HuH-7.5 (cell line): ENCODE data around the gene FAM200B.

Source experiments
- DNase-seq: peaks from one replicate; pipeline ENCODE4 v3.0.0; 2011; ENCODE audit warnings: low spot score

Gene FAM200B

DNA sequence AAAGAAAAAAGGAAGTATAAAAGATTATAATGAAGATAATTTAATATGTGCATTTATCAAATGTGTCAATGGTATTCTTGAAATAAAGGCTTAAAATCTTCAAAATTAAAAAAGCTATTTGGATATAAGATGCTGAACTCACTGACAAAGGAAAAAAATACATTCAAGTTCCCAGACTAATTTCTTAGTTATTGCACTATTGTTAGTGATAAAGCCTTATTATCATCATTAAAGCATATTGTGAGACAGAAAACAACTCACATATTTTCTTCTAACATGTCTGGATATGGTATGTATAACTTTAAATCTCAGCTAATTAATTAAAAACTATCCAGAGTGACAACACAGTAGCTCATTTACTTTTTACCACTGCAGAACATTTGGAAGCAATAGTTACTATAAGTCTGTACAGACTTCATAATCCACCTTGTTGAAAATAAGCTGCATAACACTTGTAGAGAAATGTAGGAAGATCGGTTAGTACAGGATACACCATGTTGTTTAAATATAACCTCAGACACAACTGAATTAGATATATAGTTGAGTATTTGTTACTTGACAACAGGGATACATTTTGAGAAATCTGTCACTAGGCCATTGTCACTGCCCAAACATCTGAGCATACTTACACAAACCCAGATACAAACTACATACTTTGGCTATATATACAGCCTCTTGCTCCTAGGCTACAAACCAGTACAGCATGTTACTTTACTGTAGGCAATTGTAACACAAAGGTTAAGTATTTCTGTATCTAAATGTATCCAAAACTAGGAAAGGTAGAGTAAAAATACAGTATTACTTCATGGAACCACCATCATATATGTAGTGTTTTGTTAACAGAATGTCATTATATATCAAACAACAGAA lies 12.8 kb upstream of the FAM200B start:
- DNase-seq = no peak

DNA sequence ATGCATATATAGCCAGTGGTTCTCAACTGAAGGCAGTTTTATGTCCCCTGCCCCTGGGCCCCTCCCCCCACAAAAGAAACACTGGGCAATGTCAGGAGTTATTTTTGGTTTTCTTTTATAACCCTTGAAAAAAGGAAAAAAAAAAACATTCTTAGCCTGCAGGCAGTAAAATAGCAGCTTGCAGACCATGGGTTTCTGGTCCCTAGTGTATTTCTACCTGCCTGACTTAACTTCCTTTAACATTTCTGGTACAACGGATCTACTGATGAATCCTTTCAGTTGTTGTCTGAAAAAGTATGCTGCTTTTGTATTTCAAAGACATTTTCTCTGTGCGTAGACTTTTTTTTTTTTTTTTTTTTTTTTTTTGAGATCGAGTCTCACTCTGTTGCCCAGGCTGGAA lies 11.1 kb upstream of the FAM200B start:
- DNase-seq = no peak

DNA sequence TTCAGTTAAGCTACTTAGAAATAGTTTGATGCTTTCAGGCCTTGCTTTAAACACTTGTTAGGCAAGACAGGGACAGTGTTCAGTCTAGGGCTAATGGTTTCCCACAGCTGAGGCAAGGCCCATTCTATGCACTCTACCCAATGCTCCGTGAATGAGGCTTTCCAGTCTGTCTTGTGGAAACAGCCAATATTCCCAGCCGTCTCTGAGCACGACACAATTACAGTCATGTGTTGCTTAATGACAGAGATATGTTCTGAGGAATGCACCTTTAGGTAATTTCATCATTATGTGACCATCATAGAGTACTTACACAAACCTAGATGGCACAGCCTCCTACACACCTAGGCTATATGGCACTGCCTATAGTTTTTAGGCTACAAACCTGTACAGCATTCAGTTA lies 9.5 kb upstream of the FAM200B start:
- DNase-seq = no peak

DNA sequence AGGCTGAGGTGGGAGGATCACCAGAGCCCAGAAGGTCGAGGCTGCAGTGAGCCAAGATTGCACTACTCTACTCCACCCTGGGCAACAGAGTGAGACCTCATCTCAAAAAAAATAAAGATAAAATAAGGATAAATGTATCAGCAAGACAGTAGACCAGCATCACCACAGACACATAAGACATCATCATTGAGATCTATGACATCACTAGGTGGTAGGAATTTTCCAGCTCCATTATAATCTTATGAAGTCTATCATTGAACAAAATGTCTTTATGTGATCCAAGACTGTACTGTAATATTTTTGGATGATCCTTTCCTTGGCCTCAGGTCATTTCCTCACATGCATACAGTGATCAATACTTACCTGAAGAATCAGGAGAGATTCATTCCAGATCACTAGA lies 8.3 kb upstream of the FAM200B start:
- DNase-seq = no peak

DNA sequence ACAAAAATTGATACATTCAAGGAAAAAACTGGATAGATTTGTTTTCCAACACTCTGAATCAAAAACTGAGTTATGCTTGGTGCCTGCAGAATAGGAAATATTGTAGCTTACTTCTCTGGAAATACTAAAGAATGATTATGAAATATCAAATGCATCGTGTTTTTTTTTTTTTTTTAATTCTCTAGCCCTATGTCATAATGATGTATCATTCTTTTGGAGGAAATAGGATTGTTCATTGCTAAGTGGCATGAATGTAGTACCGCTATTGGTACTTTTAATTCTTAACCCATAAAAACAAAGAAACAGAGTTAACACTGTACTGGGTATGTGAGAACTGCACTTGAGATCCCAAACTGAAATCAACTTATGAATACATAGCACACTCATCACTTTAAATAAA lies 7.6 kb upstream of the FAM200B start:
- no peak for DNase-seq

DNA sequence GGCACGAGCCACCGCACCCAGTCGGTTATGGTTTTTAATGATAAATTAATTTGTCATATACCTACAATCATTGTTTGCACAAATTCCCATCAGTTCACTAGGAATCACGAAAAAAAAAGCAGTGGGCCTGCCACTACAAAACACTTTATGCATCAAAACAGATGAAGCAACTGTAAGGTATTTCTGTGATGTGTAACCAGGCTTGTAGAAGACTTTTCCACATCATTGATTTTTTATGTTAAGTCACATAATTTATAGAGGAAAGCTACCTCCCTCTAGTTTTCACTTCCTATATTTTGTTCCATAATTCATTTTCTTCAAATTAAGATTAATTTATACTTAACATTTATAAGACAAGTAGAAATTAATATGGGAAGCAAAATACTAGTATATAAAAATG lies 6.7 kb upstream of the FAM200B start:
- DNase-seq = no peak

DNA sequence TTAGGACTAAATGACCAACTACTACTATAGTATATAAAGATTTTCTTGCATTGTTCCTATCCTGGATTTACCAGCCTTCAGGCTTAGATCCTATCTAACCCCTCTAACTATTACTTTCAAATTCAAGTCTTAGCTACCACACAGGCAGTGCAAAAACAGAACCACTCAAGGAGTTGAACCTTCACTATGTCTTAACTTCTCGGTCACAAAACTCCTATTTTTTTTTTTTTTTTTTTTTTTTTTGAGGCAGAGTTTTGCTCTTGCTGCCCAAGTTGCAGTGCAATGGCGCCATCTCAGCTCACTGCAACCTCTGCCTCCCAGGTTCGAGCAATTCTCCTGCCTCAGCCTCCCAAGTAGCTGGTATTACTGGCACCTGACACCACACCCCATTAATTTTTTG lies 6.3 kb upstream of the FAM200B start:
- no peak for DNase-seq

DNA sequence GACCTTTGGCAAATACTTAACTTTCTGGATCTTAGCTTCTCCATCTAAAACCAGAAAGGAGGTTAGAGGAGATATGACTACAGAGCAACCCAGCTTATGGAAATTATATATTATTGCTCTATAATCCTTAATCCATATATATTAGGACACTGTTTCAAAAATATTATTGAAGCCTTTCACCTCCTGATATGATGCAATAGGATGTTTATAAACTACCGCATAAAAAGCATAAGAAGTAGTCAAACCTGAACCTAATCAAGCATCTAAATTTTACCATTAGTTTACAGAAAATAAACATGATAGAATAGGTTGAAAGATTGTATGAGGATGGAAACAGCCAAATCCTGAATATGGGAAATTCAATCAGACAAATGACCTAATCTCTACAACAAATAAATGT lies 5.6 kb upstream of the FAM200B start:
- DNase-seq = no peak

DNA sequence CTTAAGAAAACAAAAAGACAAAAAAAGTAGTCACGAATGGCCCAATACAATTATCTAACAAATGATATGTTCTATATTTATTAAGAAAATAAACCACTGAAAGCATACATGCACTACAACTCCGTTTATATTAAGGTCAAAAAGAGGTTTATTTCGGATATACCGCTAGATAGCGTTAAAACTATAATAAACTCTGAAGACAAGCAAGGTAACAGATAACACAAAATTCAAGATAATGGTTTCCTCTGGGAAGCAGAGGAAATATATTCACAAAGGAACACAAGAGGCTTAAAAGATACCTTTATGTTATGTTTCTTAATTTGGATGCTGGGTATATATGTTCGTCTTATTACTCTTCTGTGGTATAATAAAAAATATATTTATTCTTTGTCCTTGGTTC lies 4.7 kb upstream of the FAM200B start:
- no peak for DNase-seq

DNA sequence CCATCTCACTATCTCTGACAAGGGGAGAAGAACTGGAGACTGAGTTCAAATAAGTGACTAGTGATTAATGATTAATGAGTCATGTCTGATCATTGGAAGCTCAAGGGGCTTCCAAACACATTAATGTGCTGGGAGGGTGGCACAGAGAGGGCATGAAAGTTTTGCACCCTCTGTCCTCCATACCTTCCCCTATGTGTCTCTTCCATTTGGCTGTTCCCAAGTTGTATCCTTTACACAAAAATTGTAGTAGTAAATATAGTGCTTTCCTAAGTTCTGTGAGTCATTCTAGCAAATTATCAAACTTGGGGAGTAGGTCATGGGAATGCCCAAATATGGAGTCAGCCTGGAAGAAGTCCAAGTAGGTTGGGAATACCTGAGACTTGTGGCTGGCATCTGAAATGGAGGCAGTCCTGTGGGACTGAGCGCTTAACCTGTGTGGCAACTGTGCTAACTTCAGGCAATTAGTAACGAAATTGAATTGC lies 4.1 kb upstream of the FAM200B start:
- no peak for DNase-seq

DNA sequence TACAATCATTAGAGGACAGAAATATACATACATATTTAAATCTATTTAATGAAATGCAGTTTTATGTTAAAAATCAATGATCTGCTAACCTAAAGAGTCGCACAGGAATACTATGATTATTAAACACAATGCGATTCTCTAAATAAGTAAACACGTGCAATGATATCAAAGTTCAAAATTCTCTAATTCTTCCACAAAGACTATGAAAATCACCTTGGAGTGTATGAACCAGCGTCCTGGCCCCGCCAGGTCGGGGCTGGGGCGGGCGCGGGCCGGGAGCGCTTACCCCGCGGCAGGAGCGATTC lies 608 bp upstream of the FAM200B start:
- DNase-seq = no peak

DNA sequence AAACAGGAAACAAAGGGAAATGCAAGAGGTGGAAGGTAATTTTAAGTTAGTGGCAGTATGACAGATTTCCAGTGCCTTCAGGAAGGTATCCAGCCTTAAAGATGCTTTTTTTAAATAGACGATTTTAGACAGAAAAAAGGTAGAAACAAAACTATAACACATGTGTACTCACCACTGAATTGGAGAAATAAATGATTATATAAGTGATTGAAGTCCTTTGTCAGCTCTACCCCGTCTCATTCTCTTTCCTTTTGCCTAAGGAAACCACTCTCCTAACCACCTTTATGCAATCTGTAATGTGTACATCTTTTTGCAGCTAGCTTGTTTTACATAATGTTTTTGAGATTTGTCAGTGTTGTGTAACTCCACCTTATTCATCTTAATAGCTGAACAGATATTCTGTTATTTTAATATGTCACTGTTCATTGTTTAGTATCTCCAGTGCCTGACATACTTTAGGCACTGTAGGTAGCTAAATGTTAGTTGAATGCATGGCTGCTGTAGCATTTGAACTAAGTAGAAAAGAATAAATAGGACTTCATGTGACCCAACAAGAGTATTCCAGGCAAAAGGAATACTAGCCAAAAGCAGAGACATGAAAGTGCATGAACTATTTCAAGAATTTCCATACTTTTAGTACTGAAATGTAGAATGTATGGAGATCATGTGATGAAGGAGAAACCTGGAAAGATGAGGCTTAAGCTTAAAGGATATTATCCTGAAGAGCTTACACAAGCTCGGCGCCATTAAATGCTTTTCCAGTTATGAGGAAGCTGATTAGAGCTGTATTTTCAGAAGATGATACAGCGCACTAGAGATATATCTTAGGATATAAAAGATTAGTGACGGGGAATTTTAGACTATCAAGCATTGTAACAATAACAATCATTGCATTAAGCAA lies 865 bp downstream of the FAM200B start:
- no peak for DNase-seq

DNA sequence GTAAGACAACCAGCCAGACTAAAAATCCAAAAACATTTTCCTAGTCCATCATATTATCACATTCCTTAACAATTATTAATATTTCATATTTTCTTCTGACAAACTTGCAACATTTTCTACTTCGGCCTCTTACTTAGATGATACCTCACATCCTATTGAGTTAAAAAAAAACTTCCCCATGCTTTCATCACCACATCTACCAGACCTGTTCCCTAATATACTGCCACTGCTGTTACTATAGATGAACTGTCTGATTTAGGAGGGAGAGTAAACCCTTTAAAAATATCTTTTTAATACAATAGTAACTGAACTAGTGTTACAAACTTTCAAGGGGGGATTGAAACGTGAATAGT lies 1.5 kb downstream of the FAM200B start:
- no peak for DNase-seq

DNA sequence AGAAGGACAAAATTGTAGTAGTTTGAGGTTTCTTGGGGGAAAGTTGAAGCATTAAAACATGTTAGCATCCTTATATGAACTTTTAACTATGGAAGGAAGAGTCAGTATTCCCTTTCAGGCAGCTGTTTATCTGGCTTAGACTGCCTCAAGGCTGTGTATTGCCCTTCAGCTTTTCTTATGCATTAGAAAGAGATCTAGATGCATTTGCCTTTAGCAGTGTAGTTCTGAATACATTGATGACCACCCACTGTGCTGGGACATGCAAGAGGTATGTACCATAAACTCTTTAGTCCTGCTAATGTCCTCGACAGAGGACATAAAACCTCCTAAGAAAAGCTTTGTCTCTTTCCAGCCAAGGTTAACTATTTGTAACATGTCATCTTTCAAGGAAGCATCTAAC lies 2.9 kb downstream of the FAM200B start:
- DNase-seq = no peak

DNA sequence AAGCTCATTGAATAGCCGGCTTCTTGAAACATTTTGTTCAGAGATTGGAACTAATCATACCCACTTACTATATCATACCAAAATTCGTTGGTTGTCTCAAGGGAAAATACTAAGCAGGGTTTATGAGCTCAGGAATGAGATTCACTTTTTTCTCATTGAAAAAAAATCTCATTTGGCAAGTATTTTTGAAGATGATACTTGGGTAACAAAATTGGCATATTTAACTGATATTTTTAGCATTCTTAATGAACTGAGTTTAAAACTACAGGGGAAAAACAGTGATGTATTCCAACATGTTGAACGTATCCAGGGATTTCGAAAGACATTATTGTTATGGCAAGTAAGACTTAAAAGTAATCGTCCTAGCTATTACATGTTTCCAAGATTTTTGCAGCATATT lies 6.4 kb downstream of the FAM200B start:
- DNase-seq = no peak

DNA sequence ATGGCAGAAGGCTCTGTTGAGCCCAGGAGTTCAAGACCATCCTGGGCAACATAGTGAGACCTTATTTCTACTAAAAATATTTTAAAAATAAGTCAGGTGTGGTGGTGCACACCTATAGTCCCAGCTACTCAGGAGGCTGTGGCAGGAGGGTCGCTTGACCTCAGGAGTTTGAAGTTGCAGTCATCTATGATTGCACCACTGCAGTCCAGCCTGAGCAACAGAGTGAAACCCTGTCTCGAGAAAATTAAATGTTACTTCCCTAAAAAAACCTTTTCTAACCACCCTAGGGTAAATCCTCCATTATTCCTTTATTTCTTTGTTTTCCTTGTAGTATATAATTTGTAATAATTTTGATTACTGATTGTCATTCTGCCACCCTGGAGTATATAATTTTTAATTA lies 7.9 kb downstream of the FAM200B start:
- no peak for DNase-seq

DNA sequence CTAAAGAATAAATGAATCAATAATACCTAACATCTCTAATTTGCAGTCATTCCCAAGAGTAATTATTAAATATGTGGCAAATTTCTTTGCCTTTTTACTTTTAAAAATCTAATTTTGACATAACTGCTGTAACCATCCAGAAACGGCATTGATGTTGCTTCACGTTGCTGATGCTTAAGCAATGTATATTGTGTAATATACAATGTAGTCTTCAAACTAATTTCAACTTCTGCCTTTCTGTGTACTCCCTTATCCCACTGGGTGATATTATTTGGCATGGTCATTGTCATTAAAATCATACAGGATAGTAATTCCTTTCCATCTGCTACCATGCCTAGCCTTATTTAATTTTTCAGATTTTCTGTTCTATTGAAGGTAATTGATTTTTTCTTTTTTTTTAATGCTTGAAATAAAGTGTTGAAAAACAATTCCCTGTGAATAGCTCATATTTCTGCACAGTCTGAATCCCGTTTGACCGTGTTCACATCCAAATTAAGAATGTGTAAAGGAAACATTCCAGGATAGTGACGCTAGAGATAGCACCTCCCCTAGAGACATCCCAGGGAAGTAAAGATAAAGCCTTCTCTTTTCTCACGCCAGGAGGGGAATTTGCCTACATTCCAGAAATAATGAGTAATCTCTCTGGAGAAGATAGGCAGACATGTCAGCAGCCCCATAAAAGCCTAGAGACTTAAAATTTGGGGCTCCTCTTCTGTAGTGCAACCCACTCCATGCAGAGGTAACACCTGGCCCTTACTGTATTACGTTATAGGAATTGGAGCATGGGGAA lies 8.6 kb downstream of the FAM200B start:
- DNase-seq = no peak

DNA sequence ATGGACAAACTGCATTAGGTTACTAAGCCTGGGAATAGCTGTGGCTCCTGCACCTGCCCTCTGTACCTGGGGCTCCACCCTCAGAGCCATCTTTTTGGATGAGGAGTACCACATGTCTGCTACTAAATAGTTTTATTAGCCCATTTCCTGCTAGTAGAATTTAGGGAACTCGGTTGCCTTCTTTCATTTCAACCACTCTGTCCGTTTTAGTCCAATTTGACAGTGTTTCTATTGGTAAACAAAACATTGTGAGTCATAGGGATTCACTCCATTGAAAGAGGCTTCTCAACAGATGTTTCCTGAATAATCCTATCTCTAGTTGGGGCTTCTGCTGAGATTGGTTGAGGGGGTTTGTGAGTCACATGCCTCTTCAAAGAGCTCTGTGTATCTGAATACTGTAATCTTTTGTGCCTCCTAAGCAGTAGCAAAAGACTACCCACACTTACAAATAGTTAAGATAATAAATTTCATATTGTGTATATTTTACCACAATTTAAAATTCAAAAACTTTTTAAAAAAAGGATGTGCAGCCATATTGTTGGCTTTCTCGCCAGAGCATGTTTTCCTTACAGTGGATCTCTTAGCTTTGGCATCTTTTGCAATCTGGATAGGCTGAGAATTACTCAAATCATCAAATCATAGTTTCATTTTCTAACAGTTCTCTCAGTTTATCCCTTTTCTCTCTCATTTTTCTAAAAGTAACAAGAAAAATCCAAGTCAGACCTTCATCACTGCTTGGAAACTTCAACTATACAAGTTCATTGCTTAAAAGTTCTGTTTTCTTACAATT lies 9.9 kb downstream of the FAM200B start:
- no peak for DNase-seq

DNA sequence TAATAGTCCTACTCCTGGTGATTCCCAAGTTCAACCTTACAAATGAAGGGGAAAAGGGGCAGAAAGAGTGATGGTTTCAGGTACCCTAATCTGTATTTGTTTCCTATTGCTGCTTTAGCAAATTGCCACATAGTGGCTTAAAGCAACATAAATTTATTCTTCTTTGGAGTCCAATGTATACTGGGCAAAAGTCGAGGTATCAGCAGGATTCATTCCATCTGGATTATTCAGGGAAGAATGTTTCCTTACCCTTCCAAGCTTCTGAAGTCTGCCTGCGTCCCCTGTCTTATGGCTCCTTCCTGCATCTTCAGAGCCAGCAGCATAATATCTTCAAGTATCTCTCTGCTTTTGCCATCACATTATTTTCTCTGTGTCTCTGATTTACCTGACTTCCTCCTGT lies 11.0 kb downstream of the FAM200B start:
- no peak for DNase-seq

DNA sequence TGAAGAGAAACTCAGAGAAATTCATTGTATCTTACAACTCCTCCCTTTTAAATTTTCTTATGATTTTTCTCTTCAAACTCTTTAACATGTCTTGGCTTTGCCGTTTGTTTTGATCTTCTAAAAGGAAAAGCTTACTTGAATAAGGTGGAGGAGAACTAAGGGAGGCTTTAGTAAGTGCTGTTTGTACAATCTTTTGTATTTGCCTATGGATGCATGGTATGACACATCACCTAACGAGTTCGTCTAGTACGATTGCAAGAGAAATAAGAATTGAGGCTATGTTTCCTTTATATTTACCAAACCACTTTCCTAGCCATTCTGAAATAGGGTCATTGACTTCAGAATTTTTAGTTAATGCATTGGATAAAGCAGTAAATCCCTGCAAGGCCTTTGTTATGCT lies 12.8 kb downstream of the FAM200B start:
- DNase-seq = no peak

DNA sequence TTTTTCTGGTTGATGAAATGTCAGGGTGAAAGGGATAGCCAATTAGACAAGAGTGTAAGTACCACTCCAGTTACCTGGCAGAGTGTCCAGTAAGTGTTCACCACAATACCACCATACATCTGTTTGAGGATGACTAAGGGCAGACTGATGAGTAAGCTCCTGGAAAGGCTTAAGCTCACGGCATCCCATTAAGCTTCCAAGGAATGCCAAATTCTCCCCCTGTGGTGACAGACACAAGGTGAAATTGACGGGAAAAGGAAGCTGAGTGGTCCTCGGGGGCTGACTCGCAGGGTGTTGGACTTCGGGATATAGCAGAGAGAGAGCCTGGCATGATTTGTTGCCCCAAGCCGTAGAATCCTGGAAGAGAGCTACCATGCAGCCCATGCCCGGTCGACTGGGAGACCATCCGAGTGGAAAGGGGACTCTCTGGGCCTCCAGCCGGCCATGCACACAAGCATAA lies 13.6 kb downstream of the FAM200B start:
- DNase-seq = no peak

DNA sequence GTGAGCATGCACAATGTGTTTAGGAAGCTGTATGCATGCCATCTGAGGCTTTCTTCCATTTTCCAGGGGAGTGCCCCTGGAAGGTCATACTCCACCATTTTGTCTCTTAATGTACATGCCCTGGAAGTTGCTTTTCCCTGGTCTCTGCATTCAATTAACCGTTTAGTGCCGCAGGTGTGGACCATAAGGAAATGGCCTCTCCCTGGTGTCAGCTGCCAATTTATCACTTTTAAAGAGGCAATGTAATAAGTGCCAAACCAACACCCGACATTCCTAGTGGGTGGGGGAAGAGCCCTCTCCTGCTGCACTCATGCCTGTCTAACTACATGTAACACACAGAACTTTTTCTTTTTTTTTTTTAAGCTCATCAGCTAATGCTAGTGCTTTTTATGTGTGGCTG lies 14.1 kb downstream of the FAM200B start:
- no peak for DNase-seq
